ENCODE results near the gene STEAP3. TPM values are rescaled to one million over a fixed set of nuclear protein-coding genes. Genes with fewer than 3 reads are reported as not detected.

Gene STEAP3
- total and polyA plus RNA-seq, 8 donors, result 2.9 to 56.7 (median 12.6) TPM

- Histone ChIP-seq H3K27ac (no peak overlapping the region), H3K27me3 (peaks cover 0 to 3% (median 0%) of the 10 kb centered on the region in 3 donors), H3K4me3 (no peak overlapping the region), H3K9me3 (no peaks in the 10 kb centered on the region), H3K4me1 (no peaks in the 10 kb centered on the region), H3K36me3 (no peaks in the 10 kb centered on the region)
- intact Hi-C loops (cut with DNase I; ENCODE audit: low total_unique reads), result no loop called here
- TF ChIP-seq CTCF (IDR thresholded peaks at IDR 0.05) (no peak), POLR2AphosphoS5 (IDR thresholded peaks at IDR 0.05) (no peak), EP300 (IDR thresholded peaks at IDR 0.05) (no peak), POLR2A (IDR thresholded peaks at IDR 0.05) (no peak)
- WGBS, 5 donors, result 70 to 85% (median 80%) methylated on average over 10 of the region's 10 CpGs
- DNase-seq, result no peak
These were observed 48.1 kb upstream of the STEAP3 start for GRCh38 chr2:119175517-119175916.

- H3K27ac ChIP-seq, result no peak overlapping the region
- H3K27me3 ChIP-seq, result no peaks in the 10 kb centered on the region
- H3K4me3 ChIP-seq, result no peak overlapping the region
- DNase-seq, result no peak
- intact Hi-C loops (cut with DNase I; ENCODE audit: low total_unique reads), result no loop called here
- WGBS, 5 donors, result 83 to 89% (median 86%) methylated on average over 12 of the region's 12 CpGs
- no peaks in the 10 kb centered on the region for H3K36me3 ChIP-seq
- no peaks in the 10 kb centered on the region for H3K9me3 ChIP-seq
- TF ChIP-seq POLR2AphosphoS5 (IDR thresholded peaks at IDR 0.05), result no peak
- TF ChIP-seq EP300 (IDR thresholded peaks at IDR 0.05), result no peak
- TF ChIP-seq CTCF (IDR thresholded peaks at IDR 0.05), result no peak
- TF ChIP-seq POLR2A (IDR thresholded peaks at IDR 0.05), result no peak
- no peaks in the 10 kb centered on the region for H3K4me1 ChIP-seq
These were observed 46.3 kb upstream of the STEAP3 start for GRCh38 chr2:119177171-119177837.

- no peaks in the 10 kb centered on the region for H3K27me3 ChIP-seq
- intact Hi-C loops (cut with DNase I; ENCODE audit: low total_unique reads), result no loop called here
- no peak overlapping the region for H3K27ac ChIP-seq
- H3K4me3 ChIP-seq, result no peak overlapping the region
- H3K9me3 ChIP-seq, result no peaks in the 10 kb centered on the region
- WGBS, 5 donors, result 53 to 86% (median 63%) methylated on average over 2 to 4 of the region's 4 CpGs
- H3K36me3 ChIP-seq, result no peaks in the 10 kb centered on the region
- DNase-seq, result no peak
- no peaks in the 10 kb centered on the region for H3K4me1 ChIP-seq
- no peak for TF ChIP-seq CTCF (IDR thresholded peaks at IDR 0.05)
- no peak for TF ChIP-seq POLR2A (IDR thresholded peaks at IDR 0.05)
- no peak for TF ChIP-seq EP300 (IDR thresholded peaks at IDR 0.05)
- TF ChIP-seq POLR2AphosphoS5 (IDR thresholded peaks at IDR 0.05), result no peak
These were observed 45.8 kb upstream of the STEAP3 start for GRCh38 chr2:119177838-119178190.

- WGBS, 5 donors, result 40 to 89% (median 89%) methylated on average over 1 to 6 of the region's 6 CpGs
- TF ChIP-seq POLR2A (IDR thresholded peaks at IDR 0.05) (no peak), CTCF (IDR thresholded peaks at IDR 0.05) (no peak), POLR2AphosphoS5 (IDR thresholded peaks at IDR 0.05) (no peak), EP300 (IDR thresholded peaks at IDR 0.05) (no peak)
- Histone ChIP-seq H3K4me3 (no peak overlapping the region), H3K4me1 (no peaks in the 10 kb centered on the region), H3K9me3 (no peaks in the 10 kb centered on the region), H3K36me3 (no peaks in the 10 kb centered on the region), H3K27me3 (no peaks in the 10 kb centered on the region), H3K27ac (no peak overlapping the region)
- intact Hi-C loops (cut with DNase I; ENCODE audit: low total_unique reads), result no loop called here
- no peak for DNase-seq
These were observed 44.9 kb upstream of the STEAP3 start for GRCh38 chr2:119178776-119179175.
